ENCODE results near the gene GTF3C4.

GRCh38 chr9:132723809-132724208 lies 53.5 kb downstream of the GTF3C4 start:
- no peak for TF ChIP-seq YY1 (IDR thresholded peaks at IDR 0.05; ENCODE audit: insufficient read depth, insufficient read length)
- no peak for TF ChIP-seq ZNF274 (IDR thresholded peaks at IDR 0.05; ENCODE audit: low read depth, low read length)
